DOHH2 (cell line): Measurements from ENCODE around the gene STK32B.

Experiments used
- CTCF ChIP-seq: fragments of 200-600 bp; sonication (generic); IDR thresholded peaks from one replicate; pipeline ENCODE4 v1.5.1; 2014; ENCODE audit warnings: antibody characterized with exemption, mild to moderate bottlenecking, low read depth, low read length; ENCODE audit not compliant: poor library complexity, severe bottlenecking
- EZH2phosphoT487 ChIP-seq: fragments of 200-600 bp; sonication (generic); IDR thresholded peaks from 2 replicates; pipeline ENCODE4 v1.6.1; 2017; ENCODE audit warnings: borderline replicate concordance, mild to moderate bottlenecking, antibody characterized with exemption, low read length, moderate library complexity, mixed read lengths

- TF ChIP-seq CTCF, result no peak
- no peak for TF ChIP-seq EZH2phosphoT487
Measured at GRCh38 chr4:5341526-5341925, 290.2 kb downstream of the STK32B start.
